ENCODE data around the gene MPST. TPM values are rescaled to one million over a fixed set of nuclear protein-coding genes. Genes with fewer than 3 reads are reported as not detected.

Gene MPST
- total RNA-seq, 5 donors from 2014 or later (not counting 1 experiment from before 2014, with no cell fraction given) = 2.4 to 10.7 (median 7.1) TPM

- H3K27ac ChIP-seq (ENCODE audit: low read length) = no peak overlapping the region
- peaks cover 0 to 22% of the 10 kb centered on the region in 2 experiments for H3K27me3 ChIP-seq (replicated peaks in 1 of 2; ENCODE audit: control insufficient read depth in 2 of 2, extremely low read depth in 1 of 2, insufficient read depth in 2 of 2, low read length in 1 of 2)
- peaks cover 0 to 13% of the 10 kb centered on the region in 2 experiments for H3K4me1 ChIP-seq (ENCODE audit: control insufficient read depth in 1 of 2, extremely low read depth in 1 of 2, insufficient read depth in 2 of 2, low read length in 2 of 2)
- H3K9me3 ChIP-seq = no peaks in the 10 kb centered on the region
- Mint-ChIP-seq H3K9me3 (no peaks in the 10 kb centered on the region), H3K36me3 (no peaks in the 10 kb centered on the region), H3K27me3 (peaks cover 4 to 17% of the 10 kb centered on the region in 2 donors), H3K27ac (no peak overlapping the region), H3K4me1 (peaks cover 8 to 14% (median 12%) of the 10 kb centered on the region in 3 donors), H3K4me3 (peak overlapping the region in 1 of 3 donors; percentile 22)
- no peak for ATAC-seq (replicated peaks in 1 of 4)
- no peak for DNase-seq
- H3K36me3 ChIP-seq (ENCODE audit: control insufficient read depth in 2 of 2, extremely low read depth in 1 of 2, insufficient read depth in 1 of 2, low read length in 1 of 2) = no peaks in the 10 kb centered on the region
- ChIA-PET POLR2A (no interaction called here), CTCF (interaction anchor here (0.6 to 0.8 kb wide), 6 partner anchors 9 to 452 kb away, joined by 3 to 6 read pairs (median 4); no protein-coding TSS in a partner anchor)
- H3K4me3 ChIP-seq (ENCODE audit: control insufficient read depth in 1 of 2, extremely low read depth in 1 of 2, low read length in 1 of 2) = no peak overlapping the region
- WGBS (ENCODE audit: insufficient coverage) = 91% methylated on average over 11 of the region's 13 CpGs
Measured at GRCh38 chr22:36979016-36979910, 40.3 kb upstream of the MPST start.

DNA sequence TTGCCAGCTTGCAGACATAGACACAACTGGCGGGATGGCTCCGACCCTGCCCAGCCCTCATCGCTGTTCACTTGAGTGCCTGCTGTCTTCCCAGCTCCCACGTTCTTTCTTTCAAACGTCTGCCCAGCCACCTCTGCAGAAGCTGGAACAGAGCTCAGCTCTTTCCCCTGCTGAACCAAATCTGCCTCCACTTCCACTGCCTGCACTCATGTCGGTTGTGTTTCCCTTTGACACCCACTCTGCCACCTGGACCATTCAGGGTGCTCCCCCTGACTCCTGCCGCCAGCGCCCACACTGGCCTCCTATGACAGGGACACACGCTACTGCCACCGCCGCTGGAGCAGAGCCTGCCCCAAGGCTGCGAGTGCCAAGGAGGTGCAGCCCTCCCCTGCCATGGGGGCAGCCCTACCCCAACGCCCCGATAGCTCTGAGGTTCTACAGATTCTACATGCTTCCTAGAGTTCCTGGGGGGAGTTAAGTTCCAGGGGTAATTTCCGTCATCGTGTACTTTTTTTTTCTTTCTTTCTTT, 38.2 kb upstream of the MPST start:
- Histone ChIP-seq H3K27ac (ENCODE audit: low read length) (no peak overlapping the region), H3K4me1 (ENCODE audit: control insufficient read depth in 1 of 2, extremely low read depth in 1 of 2, insufficient read depth in 2 of 2, low read length in 2 of 2) (peaks cover 0 to 13% of the 10 kb centered on the region in 2 experiments), H3K4me3 (ENCODE audit: control insufficient read depth in 1 of 2, extremely low read depth in 1 of 2, low read length in 1 of 2) (no peak overlapping the region), H3K9me3 (no peaks in the 10 kb centered on the region), H3K27me3 (replicated peaks in 1 of 2; ENCODE audit: control insufficient read depth in 2 of 2, extremely low read depth in 1 of 2, insufficient read depth in 2 of 2, low read length in 1 of 2) (peaks cover 0 to 27% of the 10 kb centered on the region in 2 experiments), H3K36me3 (ENCODE audit: control insufficient read depth in 2 of 2, extremely low read depth in 1 of 2, insufficient read depth in 1 of 2, low read length in 1 of 2) (no peaks in the 10 kb centered on the region)
- Mint-ChIP-seq H3K4me3 (no peak overlapping the region), H3K9me3 (peaks cover 3 to 11% (median 10%) of the 10 kb centered on the region in 3 donors), H3K27ac (no peak overlapping the region), H3K36me3 (no peaks in the 10 kb centered on the region), H3K27me3 (peaks cover 10 to 21% of the 10 kb centered on the region in 2 donors), H3K4me1 (peaks cover 8 to 14% (median 12%) of the 10 kb centered on the region in 3 donors)
- ChIA-PET POLR2A (no interaction called here), CTCF (no interaction called here)
- WGBS (ENCODE audit: insufficient coverage) = 87% methylated on average over 12 of the region's 16 CpGs
- ATAC-seq (replicated peaks in 1 of 4) (no peak), DNase-seq (no peak)

- peaks cover 0 to 10% of the 10 kb centered on the region in 2 experiments for H3K4me1 ChIP-seq (ENCODE audit: control insufficient read depth in 1 of 2, extremely low read depth in 1 of 2, insufficient read depth in 2 of 2, low read length in 2 of 2)
- whole genome bisulfite sequencing (ENCODE audit: insufficient coverage) = 33% methylated on average over 1 of the region's 5 CpGs
- Mint-ChIP-seq H3K9me3 (peaks cover 3 to 18% (median 14%) of the 10 kb centered on the region in 3 donors), H3K4me3 (no peak overlapping the region), H3K27me3 (peaks cover 10 to 19% of the 10 kb centered on the region in 2 donors), H3K4me1 (peaks cover 8 to 12% (median 10%) of the 10 kb centered on the region in 3 donors), H3K27ac (no peak overlapping the region), H3K36me3 (no peaks in the 10 kb centered on the region)
- ChIA-PET CTCF (no interaction called here), POLR2A (no interaction called here)
- no peaks in the 10 kb centered on the region for H3K9me3 ChIP-seq
- ATAC-seq (replicated peaks in 1 of 4) = no peak
- H3K27me3 ChIP-seq (replicated peaks in 1 of 2; ENCODE audit: control insufficient read depth in 2 of 2, extremely low read depth in 1 of 2, insufficient read depth in 2 of 2, low read length in 1 of 2) = peaks cover 0 to 23% of the 10 kb centered on the region in 2 experiments
- no peak overlapping the region for H3K4me3 ChIP-seq (ENCODE audit: control insufficient read depth in 1 of 2, extremely low read depth in 1 of 2, low read length in 1 of 2)
- no peak overlapping the region for H3K27ac ChIP-seq (ENCODE audit: low read length)
- no peaks in the 10 kb centered on the region for H3K36me3 ChIP-seq (ENCODE audit: control insufficient read depth in 2 of 2, extremely low read depth in 1 of 2, insufficient read depth in 1 of 2, low read length in 1 of 2)
- no peak for DNase-seq
Measured at GRCh38 chr22:36982136-36982535, 37.4 kb upstream of the MPST start.

- peaks cover 0 to 36% of the 10 kb centered on the region in 2 experiments for H3K27me3 ChIP-seq (replicated peaks in 1 of 2; ENCODE audit: control insufficient read depth in 2 of 2, extremely low read depth in 1 of 2, insufficient read depth in 2 of 2, low read length in 1 of 2)
- Mint-ChIP-seq H3K27ac (no peak overlapping the region), H3K36me3 (no peaks in the 10 kb centered on the region), H3K27me3 (peaks cover 19 to 33% of the 10 kb centered on the region in 2 donors), H3K4me3 (no peak overlapping the region), H3K9me3 (peaks cover 3 to 18% (median 14%) of the 10 kb centered on the region in 3 donors), H3K4me1 (no peaks in the 10 kb centered on the region)
- H3K4me3 ChIP-seq (ENCODE audit: control insufficient read depth in 1 of 2, extremely low read depth in 1 of 2, low read length in 1 of 2) = no peak overlapping the region
- no peaks in the 10 kb centered on the region for H3K4me1 ChIP-seq (ENCODE audit: control insufficient read depth in 1 of 2, extremely low read depth in 1 of 2, insufficient read depth in 2 of 2, low read length in 2 of 2)
- no peaks in the 10 kb centered on the region for H3K9me3 ChIP-seq
- POLR2A ChIA-PET = no interaction called here
- ATAC-seq (replicated peaks in 1 of 4) (no peak), DNase-seq (no peak)
- WGBS (ENCODE audit: insufficient coverage) = 100% methylated on average over 2 of the region's 10 CpGs
- no peaks in the 10 kb centered on the region for H3K36me3 ChIP-seq (ENCODE audit: control insufficient read depth in 2 of 2, extremely low read depth in 1 of 2, insufficient read depth in 1 of 2, low read length in 1 of 2)
- no peak overlapping the region for H3K27ac ChIP-seq (ENCODE audit: low read length)
- CTCF ChIA-PET = no interaction called here
Measured at GRCh38 chr22:36985211-36985889, 34.2 kb upstream of the MPST start.

DNA sequence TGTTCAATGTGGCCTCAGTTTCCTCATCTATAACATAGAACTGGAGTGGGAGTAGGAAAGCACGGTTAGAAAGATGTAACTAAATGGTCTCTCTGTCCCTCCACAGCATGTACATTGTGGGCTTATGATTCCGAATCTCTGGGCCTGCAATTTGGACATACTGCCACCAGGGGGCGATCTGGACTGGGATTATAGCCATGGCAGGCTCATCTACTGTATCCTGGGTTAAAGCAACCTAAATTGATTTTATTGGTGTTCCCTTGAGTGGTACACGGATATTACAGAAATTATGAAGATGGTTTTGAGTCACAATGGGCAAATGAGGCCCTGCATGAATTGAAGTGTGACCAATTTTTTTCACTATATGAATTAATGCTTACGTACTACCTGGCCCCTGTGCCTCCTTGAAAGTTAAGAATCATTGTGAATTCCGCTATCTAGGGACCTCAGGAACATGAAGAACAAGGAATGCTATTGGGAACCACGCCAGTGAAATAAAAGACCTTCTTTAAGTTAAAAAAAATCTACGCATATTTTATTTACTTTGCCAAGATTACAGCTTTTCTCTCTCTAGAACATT, 33.2 kb upstream of the MPST start:
- no peak overlapping the region for H3K27ac ChIP-seq (ENCODE audit: low read length)
- Mint-ChIP-seq H3K4me1 (no peaks in the 10 kb centered on the region), H3K9me3 (peaks cover 3 to 18% (median 14%) of the 10 kb centered on the region in 3 donors), H3K4me3 (no peak overlapping the region), H3K27me3 (peaks cover 26 to 43% of the 10 kb centered on the region in 2 donors), H3K36me3 (no peaks in the 10 kb centered on the region), H3K27ac (no peak overlapping the region)
- no peaks in the 10 kb centered on the region for H3K4me1 ChIP-seq (ENCODE audit: control insufficient read depth in 1 of 2, extremely low read depth in 1 of 2, insufficient read depth in 2 of 2, low read length in 2 of 2)
- CTCF ChIA-PET = interaction anchor here in 1 of 2 donors (0.6 kb wide), 1 partner anchor 579 kb away, joined by 3 read pairs; no protein-coding TSS in a partner anchor
- H3K9me3 ChIP-seq = no peaks in the 10 kb centered on the region
- peak in 5 of 35 experiments; percentile 6 to 34 (median 9) for DNase-seq
- peaks cover 0 to 46% of the 10 kb centered on the region in 2 experiments for H3K27me3 ChIP-seq (replicated peaks in 1 of 2; ENCODE audit: control insufficient read depth in 2 of 2, extremely low read depth in 1 of 2, insufficient read depth in 2 of 2, low read length in 1 of 2)
- H3K4me3 ChIP-seq (ENCODE audit: control insufficient read depth in 1 of 2, extremely low read depth in 1 of 2, low read length in 1 of 2) = no peak overlapping the region
- no peaks in the 10 kb centered on the region for H3K36me3 ChIP-seq (ENCODE audit: control insufficient read depth in 2 of 2, extremely low read depth in 1 of 2, insufficient read depth in 1 of 2, low read length in 1 of 2)
- POLR2A ChIA-PET = no interaction called here
- no CpG with 5 or more reads among the region's 8 CpGs for WGBS (ENCODE audit: insufficient coverage)
- ATAC-seq (replicated peaks in 1 of 4) = no peak

All from T-cell (primary cell).